K562 (cell line): Measurements from ENCODE around the gene PRKACG.

ENCODE experiments used
- ATF7 ChIP-seq: fragments of 450-650 bp; IDR thresholded peaks from 2 replicates; pipeline ENCODE4 v1.7.1; 2014; ENCODE audit warnings: mild to moderate bottlenecking, moderate library complexity
- CBFA2T2 ChIP-seq: fragments of 450-650 bp; conservative IDR thresholded peaks from 2 replicates; pipeline ENCODE4 v1.6.1; 2017; ENCODE audit warnings: mild to moderate bottlenecking
- CEBPG ChIP-seq, 3 experiments: fragments of 200-800 bp in 1 of 3; sonication (Bioruptor generic) in 1 of 3; sonication (generic) in 1 of 3; formaldehyde crosslinking in 1 of 3; IDR thresholded peaks in 2 of 3; conservative IDR thresholded peaks in 1 of 3; 2 replicates each; pipeline versions ENCODE4 v1.6.1 to v1.8.0; 2016 to 2022; ENCODE audit warnings: missing compliant biosample characterization in 2 of 3, missing genetic modification characterization in 2 of 3, mild to moderate bottlenecking in 1 of 3, missing genetic modification reagents in 1 of 3
- CREM ChIP-seq: IDR thresholded peaks from 2 replicates; pipeline ENCODE4 v1.6.1; 2014; ENCODE audit warnings: antibody characterized with exemption, low read depth
- CTCF ChIP-seq, 3 experiments: IDR thresholded peaks in 2 of 3; conservative IDR thresholded peaks in 1 of 3; 2 replicates each; pipeline ENCODE4 v1.5.1; 2011 to 2012; ENCODE audit warnings: low read length in 3 of 3, mild to moderate bottlenecking in 3 of 3, control low read depth in 2 of 3, improper control_type of control experiment in 1 of 3, inconsistent platforms in 1 of 3, low read depth in 1 of 3, mixed read lengths in 1 of 3, moderate library complexity in 1 of 3; ENCODE audit not compliant: insufficient read depth in 2 of 3
- FOXK1 ChIP-seq: sonication (generic); formaldehyde crosslinking; IDR thresholded peaks from 2 replicates; pipeline ENCODE4 v1.8.0; 2022; ENCODE audit warnings: missing genetic modification reagents, mild to moderate bottlenecking, borderline replicate concordance
- HDAC6 ChIP-seq: IDR thresholded peaks from 2 replicates; pipeline ENCODE4 v1.6.1; 2012; ENCODE audit warnings: low read depth, mild to moderate bottlenecking, control low read depth, inconsistent platforms, low read length, moderate library complexity
- IRF2 ChIP-seq: sonication (generic); formaldehyde crosslinking; IDR thresholded peaks from 2 replicates; pipeline ENCODE4 v1.8.1; 2022; ENCODE audit warnings: mild to moderate bottlenecking, missing genetic modification reagents
- KLF16 ChIP-seq: IDR thresholded peaks from 2 replicates; pipeline ENCODE4 v1.6.1; 2016; ENCODE audit warnings: antibody characterized with exemption
- NFE2L1 ChIP-seq: fragments of 450-650 bp; IDR thresholded peaks from 2 replicates; pipeline ENCODE4 v1.6.1; 2016; ENCODE audit warnings: missing genetic modification characterization, low read depth, mild to moderate bottlenecking, missing compliant biosample characterization, moderate library complexity, borderline replicate concordance
- USF1 ChIP-seq: sonication (generic); formaldehyde crosslinking; IDR thresholded peaks from 2 replicates; pipeline ENCODE4 v1.9.0; 2022; ENCODE audit warnings: mild to moderate bottlenecking, missing genetic modification reagents

- TF ChIP-seq CTCF (IDR thresholded peaks at IDR 0.05 in 2 of 3, conservative IDR thresholded peaks at IDR 0.05 in 1 of 3; ENCODE audit: insufficient read depth in 2 of 3, low read depth in 1 of 3, low read length in 3 of 3), result no peak
- no peak for TF ChIP-seq USF1 (CRISPR knock-in tag)
- TF ChIP-seq CEBPG (CRISPR knock-in tag; IDR thresholded peaks at IDR 0.05), result no peak
- TF ChIP-seq CEBPG (tag; conservative IDR thresholded peaks at IDR 0.05 in 1 of 2, IDR thresholded peaks at IDR 0.05 in 1 of 2), result no peak
- TF ChIP-seq IRF2 (CRISPR knock-in tag), result no peak
- peak; percentile 17; the same call in 1 of the 2 replicates for TF ChIP-seq CREM
- no peak for TF ChIP-seq FOXK1
- TF ChIP-seq CBFA2T2, result no peak
- TF ChIP-seq NFE2L1 (tag), result no peak
- peak; percentile 94 for TF ChIP-seq ATF7
- no peak for TF ChIP-seq KLF16
- no peak for TF ChIP-seq HDAC6
Observed at GRCh38 chr9:68975365-68976043, 38.4 kb downstream of the PRKACG start.
